Fibroblast of lung (primary cell): ENCODE data around the gene PGM2. TPM values are rescaled to one million over a fixed set of nuclear protein-coding genes. Genes with fewer than 3 reads are reported as not detected.

Source experiments
- DNase-seq, 2 donors: peaks; one replicate each; pipeline versions ENCODE4 v3.0.0 to v3.0.0-alpha.2; 2010; ENCODE audit warnings: low read depth in 2 of 2
- H2AFZ ChIP-seq: 2 replicates; pipeline ENCODE4 v1.5.1; 2012; ENCODE audit warnings: low read length, control low read depth, inconsistent platforms
- H3K27ac ChIP-seq: 2 replicates; pipeline ENCODE4 v1.5.1; 2011; ENCODE audit warnings: low read length, control low read depth; ENCODE audit not compliant: insufficient read depth
- H3K27me3 ChIP-seq: 2 replicates; pipeline ENCODE4 v1.5.1; 2011; ENCODE audit warnings: mild to moderate bottlenecking, low read length; ENCODE audit not compliant: control insufficient read depth, insufficient read depth
- H3K36me3 ChIP-seq: 2 replicates; pipeline ENCODE4 v1.5.1; 2011; ENCODE audit warnings: low read length; ENCODE audit not compliant: control insufficient read depth, insufficient read depth
- H3K4me1 ChIP-seq: 2 replicates; pipeline ENCODE4 v1.5.1; 2011; ENCODE audit warnings: low read length; ENCODE audit not compliant: control insufficient read depth, insufficient read depth; ENCODE audit errors: extremely low read depth
- H3K4me2 ChIP-seq: 2 replicates; pipeline ENCODE4 v1.5.1; 2011; ENCODE audit warnings: low read length, control low read depth; ENCODE audit not compliant: insufficient read depth; ENCODE audit errors: extremely low read depth
- H3K4me3 ChIP-seq, 4 experiments: fragments of 200-600 bp in 1 of 4; sonication (generic) in 1 of 4; replicated peaks in 1 of 4; 2 replicates each; pipeline ENCODE4 v1.5.1; 2011 to 2016; ENCODE audit warnings: low read length in 4 of 4, low read depth in 3 of 4, mild to moderate bottlenecking in 3 of 4, control low read depth in 2 of 4, inconsistent platforms in 1 of 4, mixed read lengths in 1 of 4; ENCODE audit not compliant: insufficient read depth in 1 of 4; ENCODE audit errors: control extremely low read depth in 1 of 4
- H3K79me2 ChIP-seq: 2 replicates; pipeline ENCODE4 v1.5.1; 2012; ENCODE audit warnings: mild to moderate bottlenecking, low read length, inconsistent platforms; ENCODE audit not compliant: control insufficient read depth, insufficient read depth
- H3K9ac ChIP-seq: 2 replicates; pipeline ENCODE4 v1.5.1; 2011; ENCODE audit warnings: mild to moderate bottlenecking, low read length, control low read depth; ENCODE audit not compliant: insufficient read depth
- H3K9me3 ChIP-seq: 2 replicates; pipeline ENCODE4 v1.5.1; 2012; ENCODE audit warnings: low read depth, low read length; ENCODE audit not compliant: control insufficient read depth, insufficient read depth
- H4K20me1 ChIP-seq: 2 replicates; pipeline ENCODE4 v1.5.1; 2011; ENCODE audit warnings: low read length; ENCODE audit not compliant: control insufficient read depth, insufficient read depth; ENCODE audit errors: extremely low read depth
- EZH2 ChIP-seq: IDR thresholded peaks from 2 replicates; pipeline ENCODE4 v1.5.1; 2012; ENCODE audit warnings: low read length, control low read depth, mild to moderate bottlenecking; ENCODE audit errors: missing control alignments
- polyA plus RNA-seq, 2 donors: library from polyadenylated mRNA; depleted of rRNA in 1 of 2; stranded (reverse) in 1 of 2; unstranded in 1 of 2; fragments of >200 nt; gene quantifications; 2 replicates each; pipeline ENCODE4 v1.2.1, GENCODE V29; 2011 to 2012; ENCODE audit warnings: missing spikeins in 1 of 2
- total RNA-seq: library from RNA; depleted of rRNA; stranded (reverse); fragments of >200 nt; gene quantifications from 2 replicates; pipeline ENCODE4 v1.2.1, GENCODE V29; 2014
- TF ChIP-seq, protein P1 (sequence below), 2 donors: IDR thresholded peaks in 1 of 2; conservative IDR thresholded peaks in 1 of 2; 1 replicate in 1 of 2; 2 replicates in 1 of 2; pipeline ENCODE4 v1.5.1; 2011 to 2012; ENCODE audit warnings: low read length in 2 of 2, control low read depth in 1 of 2, inconsistent platforms in 1 of 2, low read depth in 1 of 2, mild to moderate bottlenecking in 1 of 2

Gene PGM2
- total and polyA plus RNA-seq, 2 donors (not counting 1 experiment from before 2014, with no cell fraction given), result 15.0 to 15.1 TPM

DNA sequence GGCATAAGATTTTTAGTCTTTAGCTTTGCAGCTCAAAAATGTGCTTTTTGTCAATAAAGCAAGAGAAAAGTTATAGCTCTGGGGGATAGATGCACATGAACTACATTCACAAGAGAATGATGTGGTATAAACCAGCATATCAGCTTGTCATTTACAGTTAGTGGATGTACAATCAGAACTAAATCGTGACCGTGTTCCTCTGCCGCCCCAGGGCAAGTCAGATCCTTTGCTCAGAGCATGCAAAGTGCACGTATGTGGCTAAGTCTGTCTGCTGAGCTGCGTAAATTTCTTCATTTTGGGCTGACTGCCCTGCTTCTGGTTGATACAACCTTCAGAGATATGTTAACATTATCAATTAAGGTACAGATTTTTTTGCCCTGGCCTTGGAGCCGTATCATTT is 9.3 kb downstream of the PGM2 start:
- H3K4me2 ChIP-seq, result no peak overlapping the region
- no peak overlapping the region for H2AFZ ChIP-seq
- no peak overlapping the region for H3K9ac ChIP-seq
- H3K27ac ChIP-seq, result no peak overlapping the region
- no peaks in the 10 kb centered on the region for H3K27me3 ChIP-seq
- no peak overlapping the region for H3K4me3 ChIP-seq
- no peaks in the 10 kb centered on the region for H4K20me1 ChIP-seq
- H3K79me2 ChIP-seq, result no peaks in the 10 kb centered on the region
- H3K36me3 ChIP-seq, result peaks cover 2% of the 10 kb centered on the region
- DNase-seq, result no peak
- H3K4me1 ChIP-seq, result no peaks in the 10 kb centered on the region
- H3K9me3 ChIP-seq, result no peaks in the 10 kb centered on the region
- TF ChIP-seq EZH2, result no peak
- TF ChIP-seq, protein P1, sequence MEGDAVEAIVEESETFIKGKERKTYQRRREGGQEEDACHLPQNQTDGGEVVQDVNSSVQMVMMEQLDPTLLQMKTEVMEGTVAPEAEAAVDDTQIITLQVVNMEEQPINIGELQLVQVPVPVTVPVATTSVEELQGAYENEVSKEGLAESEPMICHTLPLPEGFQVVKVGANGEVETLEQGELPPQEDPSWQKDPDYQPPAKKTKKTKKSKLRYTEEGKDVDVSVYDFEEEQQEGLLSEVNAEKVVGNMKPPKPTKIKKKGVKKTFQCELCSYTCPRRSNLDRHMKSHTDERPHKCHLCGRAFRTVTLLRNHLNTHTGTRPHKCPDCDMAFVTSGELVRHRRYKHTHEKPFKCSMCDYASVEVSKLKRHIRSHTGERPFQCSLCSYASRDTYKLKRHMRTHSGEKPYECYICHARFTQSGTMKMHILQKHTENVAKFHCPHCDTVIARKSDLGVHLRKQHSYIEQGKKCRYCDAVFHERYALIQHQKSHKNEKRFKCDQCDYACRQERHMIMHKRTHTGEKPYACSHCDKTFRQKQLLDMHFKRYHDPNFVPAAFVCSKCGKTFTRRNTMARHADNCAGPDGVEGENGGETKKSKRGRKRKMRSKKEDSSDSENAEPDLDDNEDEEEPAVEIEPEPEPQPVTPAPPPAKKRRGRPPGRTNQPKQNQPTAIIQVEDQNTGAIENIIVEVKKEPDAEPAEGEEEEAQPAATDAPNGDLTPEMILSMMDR (conservative IDR thresholded peaks at IDR 0.05 in 1 of 2, IDR thresholded peaks at IDR 0.05 in 1 of 2; ENCODE audit: low read depth in 1 of 2, low read length in 2 of 2), result no peak

DNA sequence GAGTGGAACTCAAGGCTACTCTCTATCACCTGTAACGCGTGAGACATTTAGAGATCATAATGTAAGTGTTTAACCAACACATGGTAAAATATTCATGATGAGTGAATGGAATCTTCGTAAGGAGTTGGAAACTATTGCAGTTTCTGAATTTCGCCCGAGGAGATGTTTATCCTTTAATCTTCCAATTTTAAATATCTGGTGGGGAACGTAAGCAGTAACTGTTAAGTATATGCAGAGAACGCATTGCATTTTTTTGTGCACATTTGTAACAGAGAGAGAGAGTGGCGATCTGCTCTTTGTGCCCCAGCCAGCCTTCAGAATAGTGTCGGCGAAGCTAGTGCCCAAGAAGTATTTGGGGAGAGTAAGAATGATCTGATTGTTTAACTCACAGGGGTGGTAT is 9.8 kb downstream of the PGM2 start:
- Histone ChIP-seq H3K79me2 (no peaks in the 10 kb centered on the region), H3K4me2 (no peak overlapping the region), H2AFZ (no peak overlapping the region), H3K27me3 (no peaks in the 10 kb centered on the region), H3K9ac (no peak overlapping the region), H3K27ac (no peak overlapping the region), H3K4me1 (no peaks in the 10 kb centered on the region), H3K36me3 (peaks cover 2% of the 10 kb centered on the region), H3K9me3 (no peaks in the 10 kb centered on the region), H3K4me3 (no peak overlapping the region), H4K20me1 (no peaks in the 10 kb centered on the region)
- TF ChIP-seq, protein P1 (conservative IDR thresholded peaks at IDR 0.05 in 1 of 2, IDR thresholded peaks at IDR 0.05 in 1 of 2; ENCODE audit: low read depth in 1 of 2, low read length in 2 of 2), result no peak
- no peak for TF ChIP-seq EZH2
- no peak for DNase-seq

DNA sequence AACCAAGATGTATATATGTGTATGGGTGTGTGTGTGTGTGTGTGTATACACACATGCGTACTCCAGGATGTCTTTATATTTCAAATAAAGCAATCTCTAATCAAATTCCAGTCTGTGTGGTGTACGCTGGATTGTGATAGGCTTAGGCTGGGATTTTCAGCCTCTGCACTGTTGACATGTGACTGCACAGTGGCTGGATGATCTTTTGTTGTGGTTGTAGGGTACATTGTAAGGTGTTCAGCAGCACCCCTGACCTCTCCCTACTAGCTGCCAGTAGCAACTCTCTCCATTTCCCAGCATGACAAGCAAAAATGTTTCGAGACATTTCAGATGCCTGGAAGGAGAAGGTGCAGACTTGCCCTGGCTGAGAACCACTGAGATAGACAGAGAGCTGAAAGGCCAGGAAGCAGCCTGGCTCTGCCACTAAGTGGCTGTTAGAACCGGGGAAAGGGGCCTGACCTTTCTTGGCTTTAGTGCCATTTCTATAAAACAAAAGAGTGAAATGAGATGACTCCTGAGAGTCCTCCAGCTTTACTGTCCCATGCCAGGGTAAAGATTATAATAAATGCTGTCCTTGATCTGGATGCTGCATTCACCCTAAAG is 10.5 kb downstream of the PGM2 start:
- H3K27ac ChIP-seq, result no peak overlapping the region
- no peaks in the 10 kb centered on the region for H3K27me3 ChIP-seq
- no peak overlapping the region for H3K4me3 ChIP-seq
- H3K9ac ChIP-seq, result no peak overlapping the region
- H3K36me3 ChIP-seq, result peaks cover 2% of the 10 kb centered on the region
- H3K9me3 ChIP-seq, result no peaks in the 10 kb centered on the region
- H3K4me2 ChIP-seq, result no peak overlapping the region
- no peak for DNase-seq
- no peaks in the 10 kb centered on the region for H3K4me1 ChIP-seq
- no peak overlapping the region for H2AFZ ChIP-seq
- no peaks in the 10 kb centered on the region for H3K79me2 ChIP-seq
- H4K20me1 ChIP-seq, result no peaks in the 10 kb centered on the region
- TF ChIP-seq, protein P1 (conservative IDR thresholded peaks at IDR 0.05 in 1 of 2, IDR thresholded peaks at IDR 0.05 in 1 of 2; ENCODE audit: low read depth in 1 of 2, low read length in 2 of 2), result no peak
- TF ChIP-seq EZH2, result no peak
